ENCODE data around the gene GRAMD1B. TPM values are rescaled to one million over a fixed set of nuclear protein-coding genes. Genes with fewer than 3 reads are reported as not detected.

Gene GRAMD1B
- total RNA-seq, 2 donors from 2014 or later: 3.1 to 3.5 TPM

GRCh38 chr11:123588117-123588863 is 158.2 kb downstream of the GRAMD1B start:
- DNase-seq: peak; percentile 67 to 76
- intact Hi-C loops (cut with DNase I, micrococcal nuclease): no loop called here
- ATAC-seq: peak; percentile 88

GRCh38 chr11:123588864-123589262 is 158.8 kb downstream of the GRAMD1B start:
- ATAC-seq (no peak), DNase-seq (no peak)
- intact Hi-C loops (cut with DNase I, micrococcal nuclease): no loop called here

GRCh38 chr11:123590296-123590912 is 160.3 kb downstream of the GRAMD1B start:
- intact Hi-C loops (cut with DNase I, micrococcal nuclease): no loop called here
- DNase-seq: peak; percentile 57 to 66
- ATAC-seq: peak; percentile 79

- DNase-seq: no peak
- intact Hi-C loops (cut with DNase I, micrococcal nuclease): no loop called here
- ATAC-seq: no peak
These were observed 163.5 kb downstream of the GRAMD1B start for GRCh38 chr11:123593570-123593969.

GRCh38 chr11:123594188-123594901 is 164.3 kb downstream of the GRAMD1B start:
- ATAC-seq (no peak), DNase-seq (no peak)
- intact Hi-C loops (cut with DNase I, micrococcal nuclease): no loop called here

- DNase-seq (no peak), ATAC-seq (no peak)
- intact Hi-C loops (cut with DNase I, micrococcal nuclease): no loop called here
These were observed 164.9 kb downstream of the GRAMD1B start for GRCh38 chr11:123594921-123595320.

GRCh38 chr11:123597859-123598258 is 167.8 kb downstream of the GRAMD1B start:
- ATAC-seq: no peak
- intact Hi-C loops (cut with DNase I, micrococcal nuclease): no loop called here
- DNase-seq: no peak

- DNase-seq: no peak
- intact Hi-C loops (cut with DNase I, micrococcal nuclease): no loop called here
These were observed 171.1 kb downstream of the GRAMD1B start for GRCh38 chr11:123601136-123601535.

GRCh38 chr11:123601743-123602142 is 171.7 kb downstream of the GRAMD1B start:
- intact Hi-C loops (cut with DNase I, micrococcal nuclease): no loop called here
- DNase-seq (no peak), ATAC-seq (no peak)

More at GRCh38 chr11:123601136-123601535, 171.1 kb downstream of the GRAMD1B start:
- no peak for ATAC-seq

GRCh38 chr11:123603666-123604065 is 173.6 kb downstream of the GRAMD1B start:
- intact Hi-C loops (cut with DNase I, micrococcal nuclease): no loop called here
- DNase-seq (no peak), ATAC-seq (no peak)

GRCh38 chr11:123607781-123608180 is 177.7 kb downstream of the GRAMD1B start:
- intact Hi-C loops (cut with DNase I, micrococcal nuclease): no loop called here
- ATAC-seq (no peak), DNase-seq (no peak)

GRCh38 chr11:123608371-123608770 is 178.3 kb downstream of the GRAMD1B start:
- intact Hi-C loops (cut with DNase I, micrococcal nuclease): no loop called here
- ATAC-seq (no peak), DNase-seq (no peak)

GRCh38 chr11:123608945-123609344 is 178.9 kb downstream of the GRAMD1B start:
- ATAC-seq (no peak), DNase-seq (no peak)
- intact Hi-C loops (cut with DNase I, micrococcal nuclease): no loop called here

- ATAC-seq: no peak
- intact Hi-C loops (cut with DNase I, micrococcal nuclease): no loop called here
- DNase-seq: no peak
These were observed 181.6 kb downstream of the GRAMD1B start for GRCh38 chr11:123611698-123612097.

- intact Hi-C loops (cut with DNase I, micrococcal nuclease): no loop called here
- ATAC-seq (peak; percentile 25), DNase-seq (peak; percentile 19 to 55)
These were observed 186.6 kb downstream of the GRAMD1B start for GRCh38 chr11:123616505-123617198.

GRCh38 chr11:123622576-123622975 is 192.5 kb downstream of the GRAMD1B start:
- intact Hi-C loops (cut with DNase I, micrococcal nuclease): no loop called here
- DNase-seq: no peak
- ATAC-seq: no peak

- intact Hi-C loops (cut with DNase I, micrococcal nuclease): no loop called here
- ATAC-seq (no peak), DNase-seq (no peak)
These were observed 194.9 kb downstream of the GRAMD1B start for GRCh38 chr11:123624974-123625373.

GRCh38 chr11:123628936-123629683 is 199.0 kb downstream of the GRAMD1B start:
- peak; percentile 23 to 38 for DNase-seq
- intact Hi-C loops (cut with DNase I, micrococcal nuclease): no loop called here
- ATAC-seq: no peak

Measured in left colon (tissue), 2 donors.